HCT116 (cell line): ENCODE results near the gene NTSR2. TPM values are rescaled to one million over a fixed set of nuclear protein-coding genes. Genes with fewer than 3 reads are reported as not detected.

ENCODE experiments used
- ATAC-seq: fragments of 200-7000 bp; cut with Tn5 transposase; 2 replicates; pipeline ENCODE4 v1.9.1; 2020; ENCODE audit warnings: mild to moderate bottlenecking, moderate library complexity
- BruUV-seq: library from RNA; stranded (reverse); fragments of 400-500 nt; replicated peaks from 2 replicates; lab custom pipeline; 2021; lab: Mats Ljungman, UMichigan
- CTCF ChIA-PET: fragments of 300-600 bp; sonication (Branson Sonifier 250); formaldehyde crosslinking; loops from one replicate; lab custom pipeline; 2021; ENCODE audit warnings: antibody characterized with exemption; lab: Charles Lee
- POLR2A ChIA-PET: fragments of 300-600, 350-600 bp; sonication (Branson Sonifier 250); formaldehyde crosslinking; loops from one replicate; lab custom pipeline; 2021; ENCODE audit warnings: antibody characterized with exemption; lab: Charles Lee
- RAD21 ChIA-PET, 2 experiments: fragments of 300-600 bp; sonication (Branson Sonifier 250); formaldehyde crosslinking; loops; one replicate each; lab custom pipeline; 2023; ENCODE audit warnings: low total read pairs in 2 of 2; ENCODE audit not compliant: uncharacterized antibody in 2 of 2, unreplicated experiment in 2 of 2, low non-redundant PET in 1 of 2; lab: Charles Lee
- DNase-seq: peaks from one replicate; pipeline ENCODE4 v3.0.0-alpha.2; 2010; ENCODE audit warnings: low read depth, low spot score
- H2AFZ ChIP-seq: fragments of 200-600 bp; shearing (Covaris generic), sonication (generic); 2 replicates; pipeline ENCODE4 v1.6.1; 2017; ENCODE audit warnings: low read depth, mixed run types, mixed read lengths, antibody characterized with exemption, low read length; ENCODE audit not compliant: poor library complexity, severe bottlenecking
- H3K27ac ChIP-seq: 2 replicates; pipeline ENCODE4 v1.5.1; 2012; ENCODE audit warnings: low read depth, low read length
- H3K27me3 ChIP-seq: fragments of 200-600 bp; sonication (generic); 2 replicates; pipeline ENCODE4 v1.6.1; 2016; ENCODE audit warnings: mixed run types, low read length, mixed read lengths; ENCODE audit not compliant: insufficient read depth
- H3K36me3 ChIP-seq, 2 experiments: fragments of 200-500 bp in 1 of 2; fragments of 200-600 bp in 1 of 2; sonication (Bioruptor generic) in 1 of 2; sonication (generic) in 1 of 2; 2 replicates each; pipeline versions ENCODE4 v1.5.1 to v1.6.1; 2014 to 2016; ENCODE audit warnings: low read length in 2 of 2, inconsistent platforms in 1 of 2, mixed read lengths in 1 of 2, mixed run types in 1 of 2; ENCODE audit not compliant: insufficient read depth in 2 of 2, control insufficient read depth in 1 of 2
- H3K4me1 ChIP-seq, 2 experiments: fragments of 200-600 bp in 1 of 2; sonication (generic) in 1 of 2; 2 replicates each; pipeline versions ENCODE4 v1.5.1 to v1.6.1; 2012 to 2017; ENCODE audit warnings: low read length in 2 of 2, inconsistent platforms in 1 of 2, mild to moderate bottlenecking in 1 of 2, mixed read lengths in 1 of 2, mixed run types in 1 of 2, moderate library complexity in 1 of 2; ENCODE audit not compliant: insufficient read depth in 2 of 2, control insufficient read depth in 1 of 2
- H3K4me2 ChIP-seq: fragments of 200-600 bp; sonication (generic); 2 replicates; pipeline ENCODE4 v1.6.1; 2017; ENCODE audit warnings: mixed run types, low read length, mixed read lengths
- H3K4me3 ChIP-seq, 2 experiments: fragments of 200-600 bp in 1 of 2; sonication (generic) in 1 of 2; replicated peaks in 1 of 2; 2 replicates each; pipeline ENCODE4 v1.5.1; 2011 to 2016; ENCODE audit warnings: low read length in 2 of 2, control low read depth in 1 of 2, low read depth in 1 of 2, mild to moderate bottlenecking in 1 of 2, mixed read lengths in 1 of 2, mixed run types in 1 of 2
- H3K79me2 ChIP-seq: fragments of 200-600 bp; sonication (generic); 2 replicates; pipeline ENCODE4 v1.6.1; 2017; ENCODE audit warnings: mild to moderate bottlenecking, mixed run types, low read length, moderate library complexity, mixed read lengths; ENCODE audit not compliant: insufficient read depth
- H3K9ac ChIP-seq: fragments of 200-600 bp; sonication (generic); 2 replicates; pipeline ENCODE4 v1.6.1; 2016; ENCODE audit warnings: low read length, mixed read lengths
- H3K9me2 ChIP-seq: fragments of 200-600 bp; sonication (generic), shearing (Covaris generic); 2 replicates; pipeline ENCODE4 v1.6.1; 2017; ENCODE audit warnings: mixed run types, mild to moderate bottlenecking, moderate library complexity; ENCODE audit not compliant: insufficient read depth
- H3K9me3 ChIP-seq, 2 experiments: fragments of 200-500 bp in 1 of 2; fragments of 200-600 bp in 1 of 2; sonication (Bioruptor generic) in 1 of 2; sonication (generic) in 1 of 2; 2 replicates each; pipeline ENCODE4 v1.6.1; 2014 to 2017; ENCODE audit warnings: low read length in 2 of 2, mixed read lengths in 2 of 2, inconsistent platforms in 1 of 2, low read depth in 1 of 2, mild to moderate bottlenecking in 1 of 2, mixed run types in 1 of 2, moderate library complexity in 1 of 2; ENCODE audit not compliant: control insufficient read depth in 1 of 2, insufficient read depth in 1 of 2
- H4K20me1 ChIP-seq: fragments of 200-600 bp; sonication (generic), shearing (Covaris generic); 2 replicates; pipeline ENCODE4 v1.6.1; 2017; ENCODE audit warnings: mixed run types, mild to moderate bottlenecking, moderate library complexity; ENCODE audit not compliant: insufficient read depth
- CEBPB ChIP-seq: IDR thresholded peaks from 2 replicates; pipeline ENCODE4 v1.6.1; 2012; ENCODE audit warnings: low read depth
- EZH2phosphoT487 ChIP-seq: fragments of 200-600 bp; IDR thresholded peaks from 2 replicates; pipeline ENCODE4 v1.6.1; 2018; ENCODE audit warnings: antibody characterized with exemption, borderline replicate concordance
- FOSL1 ChIP-seq: IDR thresholded peaks from 2 replicates; pipeline ENCODE4 v1.6.1; 2012; ENCODE audit warnings: low read depth
- POLR2A ChIP-seq: IDR thresholded peaks from 2 replicates; pipeline ENCODE4 v1.7.0; 2011; ENCODE audit warnings: borderline replicate concordance; ENCODE audit not compliant: insufficient read depth, insufficient read length; ENCODE audit errors: extremely low read depth
- SIN3A ChIP-seq: IDR thresholded peaks from 2 replicates; pipeline ENCODE4 v1.6.1; 2012; ENCODE audit warnings: low read depth
- SP1 ChIP-seq: IDR thresholded peaks from 2 replicates; pipeline ENCODE4 v1.6.1; 2012; ENCODE audit warnings: low read depth
- TCF7L2 ChIP-seq: IDR thresholded peaks from 2 replicates; pipeline ENCODE4 v1.7.0; 2011; ENCODE audit warnings: borderline replicate concordance, inconsistent platforms; ENCODE audit not compliant: insufficient read depth, insufficient read length; ENCODE audit errors: extremely low read depth
- YY1 ChIP-seq: IDR thresholded peaks from 2 replicates; pipeline ENCODE4 v1.6.1; 2011; ENCODE audit warnings: low read length, low read depth, moderate library complexity, mild to moderate bottlenecking; ENCODE audit not compliant: insufficient replicate concordance; ENCODE audit errors: extremely low read depth
- ZFX ChIP-seq: fragments of 450-650 bp; IDR thresholded peaks from 2 replicates; pipeline ENCODE4 v1.6.1; 2017
- intact Hi-C: fragments of 100-400 bp; cut with micrococcal nuclease; formaldehyde crosslinking; loops from 2 replicates; pipeline ENCODE4 v1.10.0; 2022
- total RNA-seq: library from RNA; stranded (reverse); gene quantifications from one replicate; pipeline ENCODE4 v1.2.1, GENCODE V29; 2021; ENCODE audit not compliant: unreplicated experiment
- TF ChIP-seq, protein P1 (sequence below): IDR thresholded peaks from 2 replicates; pipeline ENCODE4 v1.6.1; 2011; ENCODE audit warnings: mild to moderate bottlenecking, low read length, moderate library complexity; ENCODE audit not compliant: insufficient replicate concordance; ENCODE audit errors: extremely low read depth
- TF ChIP-seq, protein P2 (sequence below): IDR thresholded peaks from 2 replicates; pipeline ENCODE4 v1.6.1; 2012; ENCODE audit warnings: low read depth

Gene NTSR2
- total RNA-seq, 1 experiment from 2014 or later, result not detected

DNA sequence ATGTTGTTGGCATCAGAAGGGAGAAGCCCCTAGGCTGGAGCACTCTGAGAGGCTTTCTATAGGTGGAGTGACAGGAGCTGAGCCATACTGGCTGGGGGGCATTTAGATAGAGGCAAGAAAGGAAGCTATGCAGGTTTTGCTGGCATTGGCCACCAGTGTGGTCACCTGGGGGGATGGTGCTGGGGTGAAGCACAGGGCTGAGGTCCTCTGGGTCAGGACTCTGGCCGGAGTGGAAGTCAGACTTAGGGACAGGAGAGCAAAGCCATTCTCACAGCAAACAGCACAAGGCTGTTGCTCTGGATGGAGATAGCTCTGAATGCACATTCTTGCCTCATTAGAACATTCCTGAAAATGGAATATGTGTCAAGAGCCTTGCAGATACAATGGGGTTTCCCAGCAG, 47.4 kb downstream of the NTSR2 start:
- intact Hi-C loops, result no loop called here
- Histone ChIP-seq H3K27me3 (no peaks in the 10 kb centered on the region), H3K27ac (no peak overlapping the region), H3K9me3 (no peaks in the 10 kb centered on the region), H2AFZ (no peak overlapping the region), H3K4me3 (no peak overlapping the region), H3K79me2 (no peaks in the 10 kb centered on the region), H3K9ac (no peak overlapping the region), H3K4me1 (no peaks in the 10 kb centered on the region), H4K20me1 (no peaks in the 10 kb centered on the region), H3K4me2 (no peak overlapping the region), H3K9me2 (no peaks in the 10 kb centered on the region), H3K36me3 (no peaks in the 10 kb centered on the region)
- RAD21 ChIA-PET, result no interaction called here
- CTCF ChIA-PET, result no interaction called here
- ATAC-seq, result no peak
- POLR2A ChIA-PET, result no interaction called here
- TF ChIP-seq SP1 (no peak), TCF7L2 (no peak), YY1 (no peak), CEBPB (no peak), POLR2A (no peak), ZFX (no peak)
- TF ChIP-seq, protein P1, sequence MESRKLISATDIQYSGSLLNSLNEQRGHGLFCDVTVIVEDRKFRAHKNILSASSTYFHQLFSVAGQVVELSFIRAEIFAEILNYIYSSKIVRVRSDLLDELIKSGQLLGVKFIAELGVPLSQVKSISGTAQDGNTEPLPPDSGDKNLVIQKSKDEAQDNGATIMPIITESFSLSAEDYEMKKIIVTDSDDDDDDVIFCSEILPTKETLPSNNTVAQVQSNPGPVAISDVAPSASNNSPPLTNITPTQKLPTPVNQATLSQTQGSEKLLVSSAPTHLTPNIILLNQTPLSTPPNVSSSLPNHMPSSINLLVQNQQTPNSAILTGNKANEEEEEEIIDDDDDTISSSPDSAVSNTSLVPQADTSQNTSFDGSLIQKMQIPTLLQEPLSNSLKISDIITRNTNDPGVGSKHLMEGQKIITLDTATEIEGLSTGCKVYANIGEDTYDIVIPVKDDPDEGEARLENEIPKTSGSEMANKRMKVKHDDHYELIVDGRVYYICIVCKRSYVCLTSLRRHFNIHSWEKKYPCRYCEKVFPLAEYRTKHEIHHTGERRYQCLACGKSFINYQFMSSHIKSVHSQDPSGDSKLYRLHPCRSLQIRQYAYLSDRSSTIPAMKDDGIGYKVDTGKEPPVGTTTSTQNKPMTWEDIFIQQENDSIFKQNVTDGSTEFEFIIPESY, result no peak
- no TSS peak for BruUV-seq
- DNase-seq, result no peak

DNA sequence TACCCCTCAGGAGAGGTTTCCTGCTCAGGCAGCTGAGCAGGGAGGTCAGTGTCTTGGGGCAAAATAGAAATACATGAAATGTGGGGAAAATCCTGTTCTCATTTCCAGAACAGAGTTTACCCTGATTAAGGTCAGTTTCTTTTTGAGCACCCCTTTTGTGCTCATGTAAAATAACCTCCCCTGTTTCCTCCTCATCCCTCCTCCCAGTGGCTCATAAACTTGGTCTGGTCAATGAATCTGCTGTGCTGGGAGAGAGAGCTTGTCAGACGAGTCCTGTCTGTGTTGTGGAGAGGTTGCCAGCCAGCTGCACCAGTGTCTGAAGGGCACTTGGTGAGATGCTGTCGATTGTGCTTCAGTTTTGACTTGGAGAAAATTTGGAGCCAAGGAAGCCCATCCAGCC, 48.6 kb downstream of the NTSR2 start:
- BruUV-seq, result no TSS peak
- ChIA-PET CTCF (no interaction called here), POLR2A (no interaction called here), RAD21 (no interaction called here)
- Histone ChIP-seq H3K9me2 (no peaks in the 10 kb centered on the region), H3K79me2 (no peaks in the 10 kb centered on the region), H4K20me1 (no peaks in the 10 kb centered on the region), H3K4me1 (no peaks in the 10 kb centered on the region), H3K4me2 (no peak overlapping the region), H3K4me3 (no peak overlapping the region), H3K36me3 (no peaks in the 10 kb centered on the region), H3K27ac (no peak overlapping the region), H3K9ac (no peak overlapping the region), H2AFZ (no peak overlapping the region), H3K27me3 (no peaks in the 10 kb centered on the region), H3K9me3 (no peaks in the 10 kb centered on the region)
- intact Hi-C loops, result no loop called here
- DNase-seq, result no peak
- ATAC-seq, result no peak
- no peak for TF ChIP-seq SIN3A
- TF ChIP-seq EZH2phosphoT487, result no peak
- no peak for TF ChIP-seq FOSL1
- TF ChIP-seq, protein P1, result no peak
- TF ChIP-seq, protein P2, sequence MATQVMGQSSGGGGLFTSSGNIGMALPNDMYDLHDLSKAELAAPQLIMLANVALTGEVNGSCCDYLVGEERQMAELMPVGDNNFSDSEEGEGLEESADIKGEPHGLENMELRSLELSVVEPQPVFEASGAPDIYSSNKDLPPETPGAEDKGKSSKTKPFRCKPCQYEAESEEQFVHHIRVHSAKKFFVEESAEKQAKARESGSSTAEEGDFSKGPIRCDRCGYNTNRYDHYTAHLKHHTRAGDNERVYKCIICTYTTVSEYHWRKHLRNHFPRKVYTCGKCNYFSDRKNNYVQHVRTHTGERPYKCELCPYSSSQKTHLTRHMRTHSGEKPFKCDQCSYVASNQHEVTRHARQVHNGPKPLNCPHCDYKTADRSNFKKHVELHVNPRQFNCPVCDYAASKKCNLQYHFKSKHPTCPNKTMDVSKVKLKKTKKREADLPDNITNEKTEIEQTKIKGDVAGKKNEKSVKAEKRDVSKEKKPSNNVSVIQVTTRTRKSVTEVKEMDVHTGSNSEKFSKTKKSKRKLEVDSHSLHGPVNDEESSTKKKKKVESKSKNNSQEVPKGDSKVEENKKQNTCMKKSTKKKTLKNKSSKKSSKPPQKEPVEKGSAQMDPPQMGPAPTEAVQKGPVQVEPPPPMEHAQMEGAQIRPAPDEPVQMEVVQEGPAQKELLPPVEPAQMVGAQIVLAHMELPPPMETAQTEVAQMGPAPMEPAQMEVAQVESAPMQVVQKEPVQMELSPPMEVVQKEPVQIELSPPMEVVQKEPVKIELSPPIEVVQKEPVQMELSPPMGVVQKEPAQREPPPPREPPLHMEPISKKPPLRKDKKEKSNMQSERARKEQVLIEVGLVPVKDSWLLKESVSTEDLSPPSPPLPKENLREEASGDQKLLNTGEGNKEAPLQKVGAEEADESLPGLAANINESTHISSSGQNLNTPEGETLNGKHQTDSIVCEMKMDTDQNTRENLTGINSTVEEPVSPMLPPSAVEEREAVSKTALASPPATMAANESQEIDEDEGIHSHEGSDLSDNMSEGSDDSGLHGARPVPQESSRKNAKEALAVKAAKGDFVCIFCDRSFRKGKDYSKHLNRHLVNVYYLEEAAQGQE, result no peak
- TF ChIP-seq TCF7L2, result no peak
